GM21423 (cell line): ENCODE results near the gene SV2C.

Source experiments
- ATAC-seq: cut with Tn5 transposase; IDR thresholded peaks from one replicate; pipeline ENCODE4 v1.9.1; 2021; ENCODE audit warnings: mild to moderate bottlenecking, moderate library complexity; ENCODE audit not compliant: unreplicated experiment

SV2C gene

GRCh38 chr5:76401801-76402250 lies 318.6 kb downstream of the SV2C start:
- ATAC-seq: peak; percentile 23

- ATAC-seq: peak; percentile 32
Measured at GRCh38 chr5:76402251-76402885, 319.2 kb downstream of the SV2C start.

GRCh38 chr5:76402886-76403765 lies 319.9 kb downstream of the SV2C start, which contains the start of gene IQGAP2:
IQGAP2 (plus strand) TSS chr5:76403285; CDS start chr5:76403546, 261 bp downstream.
- ATAC-seq: peak; percentile 55
